GM21723 (cell line): ENCODE results near the gene VPS26C.
"Not testable (repeated sequence)": the region's sequence is repeated elsewhere in the genome, so short reads cannot be mapped to it uniquely, and the experiment has no call there.

Experiments
- ATAC-seq: cut with Tn5 transposase; IDR thresholded peaks from one replicate; pipeline ENCODE4 v1.9.1; 2021; ENCODE audit warnings: mild to moderate bottlenecking, moderate library complexity; ENCODE audit not compliant: unreplicated experiment

VPS26C gene

DNA sequence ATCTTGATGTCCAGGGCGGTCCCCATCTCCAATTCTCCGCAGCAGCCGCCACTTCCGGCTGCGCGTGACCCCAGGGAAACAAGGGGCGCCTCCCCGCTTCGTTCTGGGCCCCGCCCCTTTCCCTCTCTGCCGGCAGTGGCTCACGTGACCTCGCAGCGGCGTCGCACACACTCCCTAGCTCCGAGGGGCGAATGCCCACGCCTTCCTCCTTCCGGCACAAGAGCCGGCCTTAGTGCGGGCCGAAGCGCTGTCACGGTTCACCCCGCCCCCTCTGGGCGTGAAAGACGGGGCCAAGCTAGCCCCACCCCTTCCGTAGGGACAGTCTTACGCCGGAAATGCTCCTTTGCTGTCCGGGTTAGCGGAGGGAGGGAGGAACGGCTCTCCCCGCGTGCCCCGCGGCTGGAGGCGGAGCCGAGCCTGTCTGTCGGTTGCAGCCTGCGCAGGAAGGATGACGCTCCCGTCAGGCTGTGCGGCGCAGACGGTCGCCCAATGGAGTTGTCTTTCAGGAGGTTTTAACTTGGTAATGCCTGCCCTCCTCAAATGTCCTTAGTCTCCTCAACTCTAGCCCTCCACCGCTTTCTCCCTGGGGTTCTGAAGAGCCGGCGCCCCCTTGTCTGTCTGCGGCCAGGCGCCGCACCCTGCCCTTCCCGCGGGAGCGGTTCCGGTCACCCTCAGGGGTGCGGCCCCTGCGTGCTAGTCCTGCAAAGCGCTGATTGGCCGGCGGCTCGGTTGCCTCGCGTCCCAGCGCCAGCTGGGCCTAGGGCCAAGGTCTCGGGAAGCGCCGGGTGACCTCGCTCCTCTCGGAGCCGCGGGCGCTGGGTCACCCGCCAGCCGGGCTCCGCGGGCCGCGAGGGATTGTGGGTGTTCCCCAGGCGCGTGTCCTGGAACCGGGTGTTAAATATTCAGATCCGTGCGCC, at the start of gene VPS26C:
Gene VPS26C, minus strand, starts transcription at position 66 of the 917 bp plus-strand sequence. Its CDS starts 40 bp downstream, at position 26.
- ATAC-seq = peak; percentile 90

- not testable (repeated sequence) for ATAC-seq
These were observed 48.9 kb upstream of the VPS26C start for GRCh38 chr21:37316072-37316471.

GRCh38 chr21:37300114-37300751, 33.1 kb upstream of the VPS26C start:
- no peak for ATAC-seq

DNA sequence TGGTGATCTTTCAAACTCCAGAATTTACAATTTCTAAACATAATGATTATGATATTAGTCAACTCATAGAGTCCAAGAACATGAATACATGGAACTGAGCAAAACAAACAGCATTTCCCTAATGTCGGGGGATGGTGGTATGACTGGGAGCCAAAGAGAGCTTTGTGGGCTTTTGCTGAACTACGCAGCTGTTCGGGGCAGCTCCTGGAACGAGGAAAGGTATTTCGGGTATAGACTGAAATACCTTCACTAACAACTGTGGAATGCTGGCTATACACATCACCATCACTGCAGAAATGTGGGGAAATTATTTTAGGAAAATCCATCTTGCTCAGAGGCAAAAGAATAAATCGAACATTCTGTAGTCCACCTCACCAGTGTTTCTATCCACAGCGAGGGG, 30.2 kb upstream of the VPS26C start:
- no peak for ATAC-seq

DNA sequence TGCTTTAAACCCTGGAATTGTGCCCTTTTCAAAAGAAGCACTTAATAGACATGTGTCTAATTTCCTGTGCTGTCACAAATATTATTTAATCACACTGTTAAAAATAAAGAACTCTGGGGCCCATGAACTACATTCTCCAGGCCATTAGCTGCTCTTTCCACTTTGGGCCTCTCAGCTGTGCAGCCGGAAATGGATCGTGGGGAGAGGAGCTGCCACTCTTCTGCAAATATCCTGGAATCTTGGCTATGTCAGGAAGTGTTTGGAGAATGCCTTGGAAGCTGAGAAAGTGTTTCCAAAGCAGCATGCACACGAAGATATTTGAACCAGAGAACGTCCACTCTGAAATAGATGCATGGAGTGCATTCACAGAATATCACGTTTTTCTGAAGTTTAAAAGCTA, 27.5 kb upstream of the VPS26C start:
- no peak for ATAC-seq

GRCh38 chr21:37292941-37293340, 25.8 kb upstream of the VPS26C start:
- no peak for ATAC-seq

- ATAC-seq = no peak
These were observed 24.9 kb upstream of the VPS26C start for GRCh38 chr21:37292041-37292440.

DNA sequence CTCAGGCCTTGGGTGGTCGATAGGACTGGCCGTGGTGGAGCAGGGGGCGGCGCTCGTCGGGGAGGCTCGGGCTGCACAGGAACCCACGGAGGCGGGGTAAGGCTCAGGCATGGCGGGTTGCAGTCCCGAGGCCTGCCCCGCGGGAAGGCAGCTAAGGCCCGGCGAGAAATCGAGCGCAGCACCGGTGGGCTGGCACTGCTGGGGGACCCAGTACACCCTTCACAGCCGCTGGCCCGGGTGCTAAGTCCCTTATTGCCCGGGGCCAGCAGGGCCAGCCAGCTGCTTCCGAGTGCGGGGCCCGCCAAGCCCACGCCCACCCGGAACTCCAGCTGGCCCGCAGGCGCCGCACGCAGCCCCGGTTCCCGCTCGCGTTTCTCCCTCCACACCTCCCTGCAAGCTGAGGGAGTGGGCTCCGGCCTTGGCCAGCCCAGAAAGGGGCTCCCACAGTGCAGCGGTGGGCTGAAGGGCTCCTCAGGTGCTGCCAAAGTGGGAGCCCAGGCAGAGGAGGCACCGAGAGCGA, 16.1 kb upstream of the VPS26C start:
- ATAC-seq = not testable (repeated sequence)

- not testable (repeated sequence) for ATAC-seq
These were observed 15.5 kb upstream of the VPS26C start for GRCh38 chr21:37282602-37283001.

GRCh38 chr21:37281993-37282392, 14.9 kb upstream of the VPS26C start:
- no peak for ATAC-seq

- ATAC-seq = no peak
These were observed 14.4 kb upstream of the VPS26C start for GRCh38 chr21:37281579-37281978.

DNA sequence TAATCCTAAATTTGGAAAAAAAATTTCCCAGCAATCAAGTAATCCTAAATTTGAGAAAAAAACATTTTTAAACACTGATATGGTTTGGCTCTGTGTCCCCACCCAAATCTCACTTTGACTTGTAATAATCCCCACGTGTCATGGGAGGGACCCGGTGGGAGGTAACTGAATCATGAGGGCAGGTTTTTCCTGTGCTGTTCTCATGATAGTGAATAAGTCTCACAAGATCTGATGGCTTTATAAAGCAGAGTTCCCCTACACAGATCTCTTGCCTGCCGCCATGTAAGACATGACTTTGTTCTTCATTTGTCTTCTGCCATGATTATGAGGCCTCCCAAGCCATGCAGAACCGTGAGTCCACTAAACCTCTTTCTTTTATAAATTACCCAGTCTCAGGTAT, 12.1 kb upstream of the VPS26C start:
- ATAC-seq = not testable (repeated sequence)

GRCh38 chr21:37278199-37278598, 11.1 kb upstream of the VPS26C start:
- ATAC-seq = no peak

DNA sequence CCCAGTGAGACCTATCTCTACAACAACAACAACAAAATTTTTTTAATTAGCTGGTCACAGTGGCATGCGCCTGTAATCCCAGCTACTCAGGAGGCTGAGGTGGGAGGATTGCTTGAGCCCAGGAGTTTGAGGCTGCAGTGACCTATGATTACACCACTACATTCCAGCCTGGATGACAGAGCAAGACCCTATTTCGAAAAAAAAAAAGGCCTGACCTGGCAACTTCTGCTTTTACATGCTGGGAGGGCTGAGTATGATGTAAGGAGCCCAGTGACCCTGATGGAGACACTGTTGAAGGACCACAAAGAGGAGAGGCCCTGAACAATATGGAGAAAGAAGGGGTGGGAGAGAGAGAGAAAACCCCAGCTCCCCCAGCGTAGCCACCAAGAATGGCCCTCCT, 9.2 kb upstream of the VPS26C start:
- no peak for ATAC-seq

DNA sequence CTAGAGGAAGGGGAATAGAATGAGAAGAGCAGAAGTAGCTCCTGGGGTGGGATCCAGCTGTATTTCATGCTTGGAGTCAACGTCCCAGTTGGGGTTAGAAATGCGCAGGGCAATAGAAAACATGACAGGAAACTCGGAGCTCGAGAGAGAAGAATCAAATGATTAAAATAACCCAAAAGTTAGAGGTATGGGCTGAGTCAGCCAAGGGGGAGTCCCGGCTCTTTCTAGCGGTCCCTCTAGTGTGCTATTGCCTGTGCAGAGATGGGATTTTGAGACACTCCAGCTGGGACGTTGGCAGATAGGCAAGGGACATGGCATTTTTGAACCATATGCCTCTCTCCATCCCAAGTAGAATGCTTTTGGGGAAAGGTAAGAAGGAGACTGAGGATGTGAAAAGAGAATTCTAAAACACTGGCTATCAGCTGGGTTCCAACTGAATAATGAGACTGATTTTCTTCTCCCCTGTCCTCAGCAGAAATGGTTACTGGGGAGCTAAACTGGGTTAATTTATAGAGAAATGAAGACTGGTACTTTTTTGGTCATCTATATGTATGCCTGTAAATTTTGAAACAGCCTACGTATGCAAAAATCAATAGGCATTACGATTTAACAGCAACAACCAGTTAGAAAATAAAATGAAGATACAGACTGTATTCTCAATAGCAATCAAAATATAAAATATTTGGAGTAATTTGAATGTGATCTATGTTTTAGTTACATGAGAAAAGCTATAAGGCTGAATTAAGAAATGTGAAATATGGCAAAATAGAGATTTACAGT, 7.0 kb upstream of the VPS26C start:
- ATAC-seq = peak; percentile 69

- no peak for ATAC-seq
These were observed 6.3 kb upstream of the VPS26C start for GRCh38 chr21:37273440-37273839.

DNA sequence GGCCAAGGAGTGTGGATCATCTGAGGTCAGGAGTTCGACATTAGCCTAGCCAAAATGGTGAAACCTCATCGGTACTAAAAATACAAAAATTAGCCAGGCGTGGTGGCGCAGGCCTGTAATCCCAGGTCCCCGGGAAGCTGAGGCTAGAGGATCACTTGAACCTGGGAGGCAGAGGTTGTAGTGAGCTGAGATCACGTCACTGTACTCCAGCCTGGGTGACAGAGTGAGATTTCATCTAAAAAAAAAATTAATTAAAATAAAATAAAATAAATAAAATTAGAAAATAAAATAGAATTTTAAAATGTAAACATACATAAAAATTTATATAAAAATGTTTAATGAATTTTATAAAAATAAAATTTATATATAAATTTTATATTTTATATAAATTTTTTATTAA, 5.8 kb upstream of the VPS26C start:
- ATAC-seq = no peak

DNA sequence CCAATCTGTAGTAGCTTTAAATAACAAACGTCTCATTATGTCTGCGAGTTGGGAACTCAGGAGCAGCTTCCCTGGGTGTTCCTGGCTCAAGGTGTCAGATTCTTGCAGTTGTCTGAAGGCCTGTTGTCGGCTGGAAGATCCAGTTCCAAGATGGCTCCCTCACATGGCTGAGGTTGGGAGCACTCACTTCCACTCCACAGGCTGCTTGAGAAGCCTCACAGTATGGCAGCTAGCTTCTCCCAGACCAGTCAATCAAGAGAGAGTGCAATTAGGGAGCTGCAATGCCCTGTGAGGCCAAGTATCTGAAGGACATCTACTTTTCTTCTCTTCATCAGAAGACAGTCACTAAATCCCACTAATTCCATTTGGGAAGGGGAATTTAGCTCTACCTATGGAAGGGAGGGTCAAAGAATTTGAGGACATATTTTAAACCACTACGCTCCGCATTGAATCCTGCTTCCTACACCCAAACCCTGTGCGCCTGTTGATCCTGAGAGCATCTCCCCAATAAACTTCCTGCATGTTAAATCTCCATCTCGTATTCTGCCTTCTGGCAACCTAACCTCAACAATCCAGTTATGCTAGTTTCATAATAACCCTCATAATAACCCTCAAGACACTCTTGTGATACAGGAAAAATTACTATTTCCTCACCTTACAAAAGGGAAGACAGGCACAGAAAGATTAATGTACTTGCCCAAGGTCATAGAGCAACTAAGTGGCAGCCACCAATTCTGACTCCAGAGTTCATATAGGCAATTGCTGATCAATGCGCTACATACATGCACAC, 3.6 kb upstream of the VPS26C start:
- ATAC-seq = no peak

DNA sequence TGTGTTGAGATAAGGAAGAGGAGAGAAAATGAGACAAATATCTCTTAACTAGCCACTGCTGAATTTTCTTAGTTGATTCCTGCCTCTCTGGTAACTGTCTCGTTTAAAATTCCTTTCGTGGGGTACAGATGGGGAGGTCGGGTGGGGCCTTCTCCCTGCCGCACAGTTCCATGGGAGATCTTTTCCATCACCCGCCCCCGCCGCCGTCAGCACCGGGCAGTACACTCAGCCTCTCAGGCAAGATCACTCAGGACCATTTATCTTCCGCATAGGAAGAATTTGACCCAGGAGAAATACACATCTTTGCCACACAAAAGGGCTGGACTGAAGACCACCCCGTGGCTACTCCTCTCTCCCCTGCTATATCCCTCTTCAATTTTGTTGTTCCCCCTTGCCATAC, 2.3 kb upstream of the VPS26C start:
- ATAC-seq = no peak

DNA sequence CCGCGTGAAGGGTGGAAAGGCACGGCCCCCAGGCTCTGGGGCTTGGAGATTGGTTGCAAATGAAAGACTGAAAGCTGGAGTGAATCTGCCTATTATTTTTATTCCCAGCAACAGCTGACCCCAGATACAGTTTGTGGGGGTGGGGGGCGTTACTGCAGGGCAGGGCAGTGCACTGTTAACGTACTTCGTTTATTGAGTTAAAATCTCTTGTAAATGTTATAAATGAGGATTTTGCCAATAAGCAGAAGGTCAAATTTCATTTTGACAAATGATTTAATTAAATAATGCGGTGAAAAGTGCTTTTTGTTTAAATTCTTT, 1.0 kb upstream of the VPS26C start:
- ATAC-seq = no peak
